GM12878 (cell line): ENCODE results near the gene TTC23.
"Not testable (repeated sequence)": the region's sequence is repeated elsewhere in the genome, so short reads cannot be mapped to it uniquely, and the experiment has no call there.

Experiments used
- EP300 ChIP-seq, 2 experiments: fragments of 150-350 bp in 1 of 2; IDR thresholded peaks; 2 replicates each; pipeline ENCODE4 v1.6.1; 2011 to 2012; ENCODE audit warnings: low read depth in 2 of 2, low read length in 2 of 2, borderline replicate concordance in 1 of 2, improper control_type of control experiment in 1 of 2, inconsistent platforms in 1 of 2; ENCODE audit not compliant: control insufficient read depth in 1 of 2
- EZH2 ChIP-seq: IDR thresholded peaks from 2 replicates; pipeline ENCODE4 v1.6.1; 2012; ENCODE audit warnings: low read depth, mild to moderate bottlenecking, control low read depth, inconsistent platforms, low read length, borderline replicate concordance; ENCODE audit not compliant: control insufficient read depth
- MTA3 ChIP-seq: IDR thresholded peaks from 2 replicates; pipeline ENCODE4 v1.6.1; 2012; ENCODE audit warnings: low read length, inconsistent platforms, borderline replicate concordance
- POLR2A ChIP-seq: IDR thresholded peaks from 2 replicates; pipeline ENCODE4 v1.6.1; 2011; ENCODE audit warnings: low read depth, mild to moderate bottlenecking, low read length
- POLR2AphosphoS5 ChIP-seq: IDR thresholded peaks from 2 replicates; pipeline ENCODE4 v1.6.1; 2011; ENCODE audit warnings: mild to moderate bottlenecking, low read length, inconsistent platforms
- ZSCAN29 ChIP-seq: fragments of 450-650 bp; IDR thresholded peaks from 2 replicates; pipeline ENCODE4 v1.6.1; 2017; ENCODE audit warnings: mild to moderate bottlenecking, moderate library complexity
- TF ChIP-seq, protein P1 (sequence below), 3 experiments: IDR thresholded peaks in 2 of 3; conservative IDR thresholded peaks in 1 of 3; 2 replicates each; pipeline ENCODE4 v1.5.1; 2011; ENCODE audit warnings: low read depth in 3 of 3, low read length in 3 of 3, mild to moderate bottlenecking in 3 of 3, control low read depth in 2 of 3, moderate library complexity in 2 of 3, inconsistent platforms in 1 of 3, mixed read lengths in 1 of 3; ENCODE audit not compliant: control insufficient read depth in 2 of 3, insufficient read depth in 1 of 3; ENCODE audit errors: extremely low read depth in 1 of 3
- TF ChIP-seq, protein P2 (sequence below): fragments of 450-650 bp; IDR thresholded peaks from 2 replicates; pipeline ENCODE4 v1.6.1; 2018; ENCODE audit warnings: mild to moderate bottlenecking, low read depth, moderate library complexity; ENCODE audit not compliant: partially characterized antibody
- TF ChIP-seq, protein P3 (sequence below): fragments of 450-650 bp; IDR thresholded peaks from 2 replicates; pipeline ENCODE4 v1.6.1; 2018; ENCODE audit warnings: borderline replicate concordance, mild to moderate bottlenecking; ENCODE audit not compliant: partially characterized antibody
- TF ChIP-seq, protein P4 (sequence below): IDR thresholded peaks from 2 replicates; pipeline ENCODE4 v1.6.1; 2012; ENCODE audit warnings: low read depth, low read length, improper control_type of control experiment

DNA sequence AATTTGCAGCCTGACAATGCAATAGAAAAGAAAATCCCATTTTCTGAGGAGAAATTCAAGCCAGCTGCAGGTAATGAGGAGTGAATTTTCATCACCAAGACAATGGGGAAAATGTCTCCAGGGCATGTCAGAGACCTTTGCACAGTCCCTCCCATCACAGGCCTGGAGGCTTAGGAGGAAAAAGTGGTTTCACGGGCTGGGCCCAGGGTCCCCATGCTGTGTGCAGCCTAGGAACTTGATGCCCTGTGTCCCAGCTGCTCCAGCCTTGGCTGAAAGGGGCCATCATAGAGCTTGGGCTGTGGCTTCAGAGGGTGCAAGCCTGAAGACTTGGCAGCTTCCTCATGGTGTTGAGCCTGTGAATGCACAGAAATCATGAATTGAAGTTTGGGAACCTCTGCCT is 57.2 kb downstream of the TTC23 start:
- TF ChIP-seq POLR2A; EZH2; MTA3; POLR2AphosphoS5; ZSCAN29; EP300 (IDR thresholded peaks at IDR 0.05; ENCODE audit: borderline replicate concordance in 1 of 2, control insufficient read depth in 1 of 2, low read depth in 2 of 2, low read length in 2 of 2): not testable (repeated sequence)
- TF ChIP-seq, protein P1, sequence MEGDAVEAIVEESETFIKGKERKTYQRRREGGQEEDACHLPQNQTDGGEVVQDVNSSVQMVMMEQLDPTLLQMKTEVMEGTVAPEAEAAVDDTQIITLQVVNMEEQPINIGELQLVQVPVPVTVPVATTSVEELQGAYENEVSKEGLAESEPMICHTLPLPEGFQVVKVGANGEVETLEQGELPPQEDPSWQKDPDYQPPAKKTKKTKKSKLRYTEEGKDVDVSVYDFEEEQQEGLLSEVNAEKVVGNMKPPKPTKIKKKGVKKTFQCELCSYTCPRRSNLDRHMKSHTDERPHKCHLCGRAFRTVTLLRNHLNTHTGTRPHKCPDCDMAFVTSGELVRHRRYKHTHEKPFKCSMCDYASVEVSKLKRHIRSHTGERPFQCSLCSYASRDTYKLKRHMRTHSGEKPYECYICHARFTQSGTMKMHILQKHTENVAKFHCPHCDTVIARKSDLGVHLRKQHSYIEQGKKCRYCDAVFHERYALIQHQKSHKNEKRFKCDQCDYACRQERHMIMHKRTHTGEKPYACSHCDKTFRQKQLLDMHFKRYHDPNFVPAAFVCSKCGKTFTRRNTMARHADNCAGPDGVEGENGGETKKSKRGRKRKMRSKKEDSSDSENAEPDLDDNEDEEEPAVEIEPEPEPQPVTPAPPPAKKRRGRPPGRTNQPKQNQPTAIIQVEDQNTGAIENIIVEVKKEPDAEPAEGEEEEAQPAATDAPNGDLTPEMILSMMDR (IDR thresholded peaks at IDR 0.05 in 2 of 3, conservative IDR thresholded peaks at IDR 0.05 in 1 of 3; ENCODE audit: control insufficient read depth in 2 of 3, extremely low read depth in 1 of 3, insufficient read depth in 1 of 3, low read depth in 3 of 3, low read length in 3 of 3) = not testable (repeated sequence)
- TF ChIP-seq, protein P2, sequence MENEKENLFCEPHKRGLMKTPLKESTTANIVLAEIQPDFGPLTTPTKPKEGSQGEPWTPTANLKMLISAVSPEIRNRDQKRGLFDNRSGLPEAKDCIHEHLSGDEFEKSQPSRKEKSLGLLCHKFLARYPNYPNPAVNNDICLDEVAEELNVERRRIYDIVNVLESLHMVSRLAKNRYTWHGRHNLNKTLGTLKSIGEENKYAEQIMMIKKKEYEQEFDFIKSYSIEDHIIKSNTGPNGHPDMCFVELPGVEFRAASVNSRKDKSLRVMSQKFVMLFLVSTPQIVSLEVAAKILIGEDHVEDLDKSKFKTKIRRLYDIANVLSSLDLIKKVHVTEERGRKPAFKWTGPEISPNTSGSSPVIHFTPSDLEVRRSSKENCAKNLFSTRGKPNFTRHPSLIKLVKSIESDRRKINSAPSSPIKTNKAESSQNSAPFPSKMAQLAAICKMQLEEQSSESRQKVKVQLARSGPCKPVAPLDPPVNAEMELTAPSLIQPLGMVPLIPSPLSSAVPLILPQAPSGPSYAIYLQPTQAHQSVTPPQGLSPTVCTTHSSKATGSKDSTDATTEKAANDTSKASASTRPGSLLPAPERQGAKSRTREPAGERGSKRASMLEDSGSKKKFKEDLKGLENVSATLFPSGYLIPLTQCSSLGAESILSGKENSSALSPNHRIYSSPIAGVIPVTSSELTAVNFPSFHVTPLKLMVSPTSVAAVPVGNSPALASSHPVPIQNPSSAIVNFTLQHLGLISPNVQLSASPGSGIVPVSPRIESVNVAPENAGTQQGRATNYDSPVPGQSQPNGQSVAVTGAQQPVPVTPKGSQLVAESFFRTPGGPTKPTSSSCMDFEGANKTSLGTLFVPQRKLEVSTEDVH = not testable (repeated sequence)
- TF ChIP-seq, protein P3, sequence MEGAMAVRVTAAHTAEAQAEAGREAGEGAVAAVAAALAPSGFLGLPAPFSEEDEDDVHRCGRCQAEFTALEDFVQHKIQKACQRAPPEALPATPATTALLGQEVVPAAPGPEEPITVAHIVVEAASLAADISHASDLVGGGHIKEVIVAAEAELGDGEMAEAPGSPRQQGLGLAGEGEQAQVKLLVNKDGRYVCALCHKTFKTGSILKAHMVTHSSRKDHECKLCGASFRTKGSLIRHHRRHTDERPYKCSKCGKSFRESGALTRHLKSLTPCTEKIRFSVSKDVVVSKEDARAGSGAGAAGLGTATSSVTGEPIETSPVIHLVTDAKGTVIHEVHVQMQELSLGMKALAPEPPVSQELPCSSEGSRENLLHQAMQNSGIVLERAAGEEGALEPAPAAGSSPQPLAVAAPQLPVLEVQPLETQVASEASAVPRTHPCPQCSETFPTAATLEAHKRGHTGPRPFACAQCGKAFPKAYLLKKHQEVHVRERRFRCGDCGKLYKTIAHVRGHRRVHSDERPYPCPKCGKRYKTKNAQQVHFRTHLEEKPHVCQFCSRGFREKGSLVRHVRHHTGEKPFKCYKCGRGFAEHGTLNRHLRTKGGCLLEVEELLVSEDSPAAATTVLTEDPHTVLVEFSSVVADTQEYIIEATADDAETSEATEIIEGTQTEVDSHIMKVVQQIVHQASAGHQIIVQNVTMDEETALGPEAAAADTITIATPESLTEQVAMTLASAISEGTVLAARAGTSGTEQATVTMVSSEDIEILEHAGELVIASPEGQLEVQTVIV = not testable (repeated sequence)
- TF ChIP-seq, protein P4, sequence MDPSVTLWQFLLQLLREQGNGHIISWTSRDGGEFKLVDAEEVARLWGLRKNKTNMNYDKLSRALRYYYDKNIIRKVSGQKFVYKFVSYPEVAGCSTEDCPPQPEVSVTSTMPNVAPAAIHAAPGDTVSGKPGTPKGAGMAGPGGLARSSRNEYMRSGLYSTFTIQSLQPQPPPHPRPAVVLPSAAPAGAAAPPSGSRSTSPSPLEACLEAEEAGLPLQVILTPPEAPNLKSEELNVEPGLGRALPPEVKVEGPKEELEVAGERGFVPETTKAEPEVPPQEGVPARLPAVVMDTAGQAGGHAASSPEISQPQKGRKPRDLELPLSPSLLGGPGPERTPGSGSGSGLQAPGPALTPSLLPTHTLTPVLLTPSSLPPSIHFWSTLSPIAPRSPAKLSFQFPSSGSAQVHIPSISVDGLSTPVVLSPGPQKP = not testable (repeated sequence)
